ENCODE results near the gene TTC9C.

GRCh38 chr11:62694455-62695167 lies 33.7 kb upstream of the TTC9C start:
- no peak for TF ChIP-seq POU6F1 (CRISPR knock-in tag; IDR thresholded peaks at IDR 0.05; ENCODE audit: borderline replicate concordance, low read depth)
- TF ChIP-seq ZNF8 (CRISPR knock-in tag; IDR thresholded peaks at IDR 0.05): no peak
- TF ChIP-seq ZNF70 (CRISPR knock-in tag; IDR thresholded peaks at IDR 0.05): no peak
- TF ChIP-seq ZC3H10 (CRISPR knock-in tag; IDR thresholded peaks at IDR 0.05): no peak
- no peak for TF ChIP-seq RARB (CRISPR knock-in tag; IDR thresholded peaks at IDR 0.05)
